22Rv1 (cell line): Measurements from ENCODE around the gene COL4A5.

ENCODE experiments used
- H3K27ac ChIP-seq: fragments of 450-650 bp; 2 replicates; pipeline ENCODE4 v1.5.1; 2017
- ZFX ChIP-seq: fragments of 450-650 bp; IDR thresholded peaks from 2 replicates; pipeline ENCODE4 v1.6.1; 2017; ENCODE audit warnings: antibody characterized with exemption, borderline replicate concordance
- TF ChIP-seq, protein P1 (sequence below): fragments of 450-650 bp; IDR thresholded peaks from 2 replicates; pipeline ENCODE4 v1.5.1; 2017; ENCODE audit warnings: mild to moderate bottlenecking

COL4A5 gene

DNA sequence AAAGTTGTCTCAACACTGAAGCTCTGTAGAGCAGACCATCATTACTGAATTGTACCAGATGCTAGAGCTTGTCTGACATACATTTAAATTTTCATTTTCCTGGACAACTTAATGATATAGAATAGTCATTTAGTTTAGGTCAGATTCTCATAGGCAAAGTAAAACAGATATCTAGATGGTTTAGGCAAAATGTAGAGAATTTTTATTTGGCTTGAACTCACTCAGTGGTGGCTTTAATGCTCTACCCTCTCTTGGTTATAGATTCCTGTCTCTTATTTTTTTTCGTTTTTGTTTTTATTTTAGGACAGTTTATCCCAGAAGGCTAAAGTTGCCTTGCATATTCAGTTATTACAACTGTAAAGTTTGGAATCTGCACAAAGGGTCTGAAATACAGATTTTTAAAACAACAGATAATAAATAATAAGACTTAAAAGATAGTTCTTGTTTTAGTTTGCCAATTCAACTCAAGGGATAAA, 300.7 kb downstream of the COL4A5 start:
- H3K27ac ChIP-seq = no peak overlapping the region
- no peak for TF ChIP-seq ZFX
- TF ChIP-seq, protein P1, sequence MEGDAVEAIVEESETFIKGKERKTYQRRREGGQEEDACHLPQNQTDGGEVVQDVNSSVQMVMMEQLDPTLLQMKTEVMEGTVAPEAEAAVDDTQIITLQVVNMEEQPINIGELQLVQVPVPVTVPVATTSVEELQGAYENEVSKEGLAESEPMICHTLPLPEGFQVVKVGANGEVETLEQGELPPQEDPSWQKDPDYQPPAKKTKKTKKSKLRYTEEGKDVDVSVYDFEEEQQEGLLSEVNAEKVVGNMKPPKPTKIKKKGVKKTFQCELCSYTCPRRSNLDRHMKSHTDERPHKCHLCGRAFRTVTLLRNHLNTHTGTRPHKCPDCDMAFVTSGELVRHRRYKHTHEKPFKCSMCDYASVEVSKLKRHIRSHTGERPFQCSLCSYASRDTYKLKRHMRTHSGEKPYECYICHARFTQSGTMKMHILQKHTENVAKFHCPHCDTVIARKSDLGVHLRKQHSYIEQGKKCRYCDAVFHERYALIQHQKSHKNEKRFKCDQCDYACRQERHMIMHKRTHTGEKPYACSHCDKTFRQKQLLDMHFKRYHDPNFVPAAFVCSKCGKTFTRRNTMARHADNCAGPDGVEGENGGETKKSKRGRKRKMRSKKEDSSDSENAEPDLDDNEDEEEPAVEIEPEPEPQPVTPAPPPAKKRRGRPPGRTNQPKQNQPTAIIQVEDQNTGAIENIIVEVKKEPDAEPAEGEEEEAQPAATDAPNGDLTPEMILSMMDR = no peak
